Measurements from ENCODE around the gene KRT17. TPM values are rescaled to one million over a fixed set of nuclear protein-coding genes. Genes with fewer than 3 reads are reported as not detected.
A peak's percentile ranks its signal among the peaks of the same experiment; 100 is the strongest.
"Not testable (repeated sequence)": the region's sequence is repeated elsewhere in the genome, so short reads cannot be mapped to it uniquely, and the experiment has no call there.

The KRT17 gene
- total RNA-seq, 3 donors from 2014 or later = 1.9 to 1,676 (median 1,373) TPM

DNA sequence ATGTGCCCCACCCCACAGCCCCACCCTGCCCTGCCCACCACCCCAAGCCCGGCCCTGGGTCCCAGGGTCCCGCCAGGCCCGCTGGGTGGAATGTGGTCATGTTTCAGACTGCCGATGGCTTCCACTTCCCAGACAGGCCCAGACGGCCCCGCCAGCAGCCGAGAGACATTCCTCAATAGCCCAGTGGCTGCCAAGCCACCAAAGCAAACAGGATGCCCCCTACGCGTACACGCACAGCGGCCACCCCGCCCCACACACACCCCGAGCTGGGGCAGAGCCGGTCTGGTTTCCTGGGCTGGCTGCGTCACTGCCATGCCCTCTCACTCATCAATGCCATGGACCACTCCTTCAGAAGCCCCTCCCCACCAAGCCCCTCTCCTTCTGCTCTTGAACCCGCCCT is 1.2 kb upstream of the KRT17 start:
- Histone ChIP-seq H3K27ac (peak overlapping the region; percentile 87 to 90), H3K27me3 (no peaks in the 10 kb centered on the region), H3K36me3 (no peaks in the 10 kb centered on the region), H3K4me1 (no peaks in the 10 kb centered on the region), H3K9me3 (no peaks in the 10 kb centered on the region), H3K4me3 (peak overlapping the region in 1 of 3 donors; percentile 39)
- no peak for TF ChIP-seq POLR2A (IDR thresholded peaks at IDR 0.05)
- TF ChIP-seq, protein P1, sequence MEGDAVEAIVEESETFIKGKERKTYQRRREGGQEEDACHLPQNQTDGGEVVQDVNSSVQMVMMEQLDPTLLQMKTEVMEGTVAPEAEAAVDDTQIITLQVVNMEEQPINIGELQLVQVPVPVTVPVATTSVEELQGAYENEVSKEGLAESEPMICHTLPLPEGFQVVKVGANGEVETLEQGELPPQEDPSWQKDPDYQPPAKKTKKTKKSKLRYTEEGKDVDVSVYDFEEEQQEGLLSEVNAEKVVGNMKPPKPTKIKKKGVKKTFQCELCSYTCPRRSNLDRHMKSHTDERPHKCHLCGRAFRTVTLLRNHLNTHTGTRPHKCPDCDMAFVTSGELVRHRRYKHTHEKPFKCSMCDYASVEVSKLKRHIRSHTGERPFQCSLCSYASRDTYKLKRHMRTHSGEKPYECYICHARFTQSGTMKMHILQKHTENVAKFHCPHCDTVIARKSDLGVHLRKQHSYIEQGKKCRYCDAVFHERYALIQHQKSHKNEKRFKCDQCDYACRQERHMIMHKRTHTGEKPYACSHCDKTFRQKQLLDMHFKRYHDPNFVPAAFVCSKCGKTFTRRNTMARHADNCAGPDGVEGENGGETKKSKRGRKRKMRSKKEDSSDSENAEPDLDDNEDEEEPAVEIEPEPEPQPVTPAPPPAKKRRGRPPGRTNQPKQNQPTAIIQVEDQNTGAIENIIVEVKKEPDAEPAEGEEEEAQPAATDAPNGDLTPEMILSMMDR (IDR thresholded peaks at IDR 0.05) = no peak
- intact Hi-C loops (cut with DNase I; ENCODE audit: low total_unique reads) = no loop called here
- DNase-seq (ENCODE audit: low spot score in 2 of 2) = peak; percentile 63 to 94

DNA sequence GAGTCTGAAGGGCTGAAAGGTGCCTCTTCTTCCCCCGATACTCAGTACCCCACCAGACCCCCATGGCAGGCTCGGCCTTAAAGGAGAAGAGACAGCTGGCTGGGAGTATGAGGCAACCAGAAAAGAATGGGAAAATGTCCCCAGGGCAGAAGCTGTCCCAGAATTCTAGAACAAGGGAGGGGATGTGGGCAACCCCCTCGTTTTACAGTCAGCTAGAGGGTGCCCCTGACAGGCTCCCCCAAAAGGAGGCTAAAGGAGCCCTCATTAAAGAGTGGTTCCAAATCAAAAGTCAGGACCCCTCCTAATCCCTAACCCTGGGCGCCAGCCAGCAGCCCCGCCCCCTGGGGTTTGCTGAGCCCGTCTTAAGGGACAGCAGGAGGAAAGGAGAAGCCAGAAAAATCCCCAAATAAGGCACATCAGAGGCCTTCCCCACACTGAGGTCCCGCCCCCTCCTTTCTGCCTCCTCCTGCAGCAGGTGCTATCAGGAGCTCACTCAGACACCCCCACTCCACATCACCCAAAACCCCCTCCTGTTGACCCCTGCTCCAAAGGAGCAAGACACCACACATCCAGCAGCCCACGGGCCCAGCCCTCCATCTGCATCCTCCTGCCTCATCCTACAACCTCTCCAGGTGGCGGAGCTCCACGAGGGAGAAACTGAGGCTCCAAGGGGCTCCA is 1.1 kb downstream of the KRT17 start:
- Histone ChIP-seq H3K4me3 (peak overlapping the region in 2 of 3 donors; percentile 55 to 63), H3K27ac (peak overlapping the region; percentile 84 to 90)
- peak; percentile 41 to 49 for DNase-seq (ENCODE audit: low spot score in 2 of 2)
- H3K27me3 ChIP-seq; H3K9me3 ChIP-seq; H3K4me1 ChIP-seq; H3K36me3 ChIP-seq; intact Hi-C loops (cut with DNase I; ENCODE audit: low total_unique reads): not testable (repeated sequence)

DNA sequence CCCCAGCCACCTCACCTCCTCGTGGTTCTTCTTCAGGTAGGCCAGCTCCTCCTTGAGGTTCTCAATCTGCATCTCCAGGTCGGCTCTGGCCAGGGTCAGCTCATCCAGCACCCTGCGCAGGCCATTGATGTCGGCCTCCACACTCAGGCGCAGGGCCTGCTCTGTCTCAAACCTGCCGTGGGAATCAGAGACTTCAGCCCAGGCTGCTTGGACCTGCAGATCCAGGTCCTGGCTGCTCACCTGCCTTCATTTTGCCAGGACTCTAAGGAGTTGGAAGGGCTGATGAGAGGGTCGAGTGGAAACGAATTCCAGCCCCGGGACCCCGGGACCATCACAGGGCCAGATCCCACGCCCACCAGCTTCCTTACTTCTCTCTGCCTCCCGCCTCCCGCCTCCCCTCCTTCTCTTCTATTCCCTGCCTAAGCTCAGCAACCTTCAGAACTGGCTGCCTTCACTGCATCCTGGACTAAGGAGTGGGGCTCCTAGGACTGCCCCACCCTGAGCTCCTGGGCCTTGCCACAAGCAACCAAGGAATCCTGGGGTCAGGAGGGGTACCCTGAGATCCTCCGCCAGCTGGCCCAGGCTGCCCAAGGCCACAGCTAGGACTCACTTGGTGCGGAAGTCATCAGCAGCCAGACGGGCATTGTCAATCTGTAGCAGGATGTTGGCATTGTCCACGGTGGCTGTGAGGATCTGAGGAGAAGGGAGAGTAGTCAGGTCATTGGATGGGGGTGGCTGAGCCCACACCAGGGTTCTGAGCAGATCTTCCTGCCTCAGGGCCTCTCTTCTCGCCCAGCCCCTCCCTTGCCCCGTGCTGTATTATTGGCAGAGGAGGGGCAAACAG is 1.8 kb downstream of the KRT17 start:
- H3K4me1 ChIP-seq; H3K27me3 ChIP-seq; H3K9me3 ChIP-seq; intact Hi-C loops (cut with DNase I; ENCODE audit: low total_unique reads); H3K36me3 ChIP-seq: not testable (repeated sequence)
- peak; percentile 24 to 46 for DNase-seq (ENCODE audit: low spot score in 2 of 2)
- Histone ChIP-seq H3K27ac (peak overlapping the region; percentile 84 to 90), H3K4me3 (peak overlapping the region in 2 of 3 donors; percentile 55 to 63)

DNA sequence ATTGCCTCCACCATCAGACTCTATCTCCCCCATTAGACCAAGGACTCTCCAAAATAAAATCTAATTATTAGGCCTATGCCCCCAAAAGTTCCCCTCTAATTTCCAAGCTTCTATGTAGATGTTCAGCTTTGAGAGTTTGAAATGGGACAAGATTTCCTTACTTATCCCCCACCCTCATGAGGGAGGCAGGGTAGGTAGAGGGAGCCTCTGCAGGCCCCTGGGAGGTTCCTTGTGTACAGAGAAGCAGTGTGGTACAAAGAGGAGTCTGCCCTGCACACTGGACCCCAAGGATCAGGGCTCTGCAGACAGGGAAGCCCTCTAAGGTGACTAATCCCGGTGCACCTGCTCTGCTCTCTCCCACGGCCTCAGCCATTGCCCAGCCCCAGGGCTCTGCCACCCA is 2.5 kb downstream of the KRT17 start:
- TF ChIP-seq POLR2AphosphoS5 (IDR thresholded peaks at IDR 0.05) = no peak
- TF ChIP-seq POLR2A (IDR thresholded peaks at IDR 0.05) = no peak
- TF ChIP-seq, protein P1 (IDR thresholded peaks at IDR 0.05) = no peak
- intact Hi-C loops (cut with DNase I; ENCODE audit: low total_unique reads) = no loop called here
- Histone ChIP-seq H3K27me3 (no peaks in the 10 kb centered on the region), H3K4me3 (peak overlapping the region in 2 of 3 donors; percentile 55 to 63), H3K4me1 (no peaks in the 10 kb centered on the region), H3K9me3 (no peaks in the 10 kb centered on the region), H3K36me3 (no peaks in the 10 kb centered on the region), H3K27ac (peak overlapping the region; percentile 84 to 90)
- peak in 1 of 2 donors; percentile 12 for DNase-seq (ENCODE audit: low spot score in 2 of 2)

DNA sequence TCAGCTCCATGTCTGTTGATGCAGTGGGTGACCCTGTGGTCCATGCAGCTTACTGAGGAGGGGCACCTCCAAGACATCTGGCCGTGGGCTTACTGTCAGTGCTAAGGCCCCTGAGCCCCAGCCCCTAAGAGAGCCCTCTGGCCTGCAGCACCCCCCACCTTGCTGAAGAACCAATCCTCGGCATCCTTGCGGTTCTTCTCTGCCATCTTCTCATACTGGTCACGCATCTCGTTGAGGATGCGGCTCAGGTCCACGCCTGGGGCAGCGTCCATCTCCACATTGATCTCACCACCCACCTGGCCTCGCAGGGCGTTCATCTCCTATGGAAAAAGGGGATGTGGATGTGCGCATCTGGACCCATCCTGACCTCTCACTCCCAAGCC is 2.9 kb downstream of the KRT17 start:
- H3K4me1 ChIP-seq; H3K27me3 ChIP-seq; H3K9me3 ChIP-seq; H3K36me3 ChIP-seq; intact Hi-C loops (cut with DNase I; ENCODE audit: low total_unique reads): not testable (repeated sequence)
- Histone ChIP-seq H3K4me3 (peak overlapping the region in 2 of 3 donors; percentile 55 to 63), H3K27ac (peak overlapping the region; percentile 77 to 90)
- peak; percentile 17 to 24 for DNase-seq (ENCODE audit: low spot score in 2 of 2)

DNA sequence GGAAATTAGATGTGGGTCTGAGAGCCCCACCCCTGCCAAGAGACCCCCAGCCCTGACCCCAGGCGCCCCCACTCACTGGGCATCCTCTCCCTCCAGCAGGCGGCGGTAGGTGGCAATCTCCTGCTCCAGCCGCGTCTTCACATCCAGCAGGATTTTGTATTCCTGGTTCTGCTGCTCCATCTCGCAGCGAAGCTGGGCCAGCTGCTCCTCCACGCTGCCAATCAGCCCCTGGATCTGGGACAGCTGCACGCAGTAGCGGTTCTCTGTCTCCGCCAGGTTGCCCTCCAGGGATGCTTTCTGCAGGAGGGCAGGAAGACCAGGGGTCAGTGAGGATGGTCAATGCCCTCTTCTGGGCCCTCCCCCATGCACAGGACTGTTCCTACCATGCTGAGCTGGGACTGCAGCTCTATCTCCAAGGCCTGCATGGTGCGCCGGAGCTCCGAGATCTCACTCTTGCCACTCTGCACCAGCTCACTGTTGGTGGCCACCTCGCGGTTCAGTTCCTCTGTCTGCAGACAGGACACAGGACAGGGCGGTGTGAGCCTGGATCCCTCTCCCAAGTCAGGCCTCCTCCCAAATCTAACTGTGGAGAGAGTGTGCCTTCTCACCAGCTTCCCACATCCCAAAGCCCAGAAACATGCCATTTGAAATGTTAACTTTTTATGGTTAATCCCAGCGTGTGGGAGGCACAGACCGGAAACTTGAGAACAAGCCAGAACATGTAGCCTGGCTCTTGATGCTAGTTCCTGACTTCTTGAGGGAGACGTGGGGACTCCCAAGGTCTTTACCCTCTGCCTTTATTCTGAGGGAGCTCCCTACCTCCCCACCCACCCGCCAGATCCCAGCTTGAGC is 3.6 kb downstream of the KRT17 start:
- no peaks in the 10 kb centered on the region for H3K27me3 ChIP-seq
- TF ChIP-seq, protein P1 (IDR thresholded peaks at IDR 0.05) = no peak
- no peak for TF ChIP-seq POLR2A (IDR thresholded peaks at IDR 0.05)
- TF ChIP-seq POLR2AphosphoS5 (IDR thresholded peaks at IDR 0.05) = no peak
- H3K4me1 ChIP-seq = no peaks in the 10 kb centered on the region
- intact Hi-C loops (cut with DNase I; ENCODE audit: low total_unique reads) = no loop called here
- no peaks in the 10 kb centered on the region for H3K9me3 ChIP-seq
- peak; percentile 22 to 44 for DNase-seq (ENCODE audit: low spot score in 2 of 2)
- H3K4me3 ChIP-seq = peak overlapping the region in 2 of 3 donors; percentile 55 to 63
- H3K36me3 ChIP-seq = no peaks in the 10 kb centered on the region
- peak overlapping the region; percentile 77 to 90 for H3K27ac ChIP-seq

DNA sequence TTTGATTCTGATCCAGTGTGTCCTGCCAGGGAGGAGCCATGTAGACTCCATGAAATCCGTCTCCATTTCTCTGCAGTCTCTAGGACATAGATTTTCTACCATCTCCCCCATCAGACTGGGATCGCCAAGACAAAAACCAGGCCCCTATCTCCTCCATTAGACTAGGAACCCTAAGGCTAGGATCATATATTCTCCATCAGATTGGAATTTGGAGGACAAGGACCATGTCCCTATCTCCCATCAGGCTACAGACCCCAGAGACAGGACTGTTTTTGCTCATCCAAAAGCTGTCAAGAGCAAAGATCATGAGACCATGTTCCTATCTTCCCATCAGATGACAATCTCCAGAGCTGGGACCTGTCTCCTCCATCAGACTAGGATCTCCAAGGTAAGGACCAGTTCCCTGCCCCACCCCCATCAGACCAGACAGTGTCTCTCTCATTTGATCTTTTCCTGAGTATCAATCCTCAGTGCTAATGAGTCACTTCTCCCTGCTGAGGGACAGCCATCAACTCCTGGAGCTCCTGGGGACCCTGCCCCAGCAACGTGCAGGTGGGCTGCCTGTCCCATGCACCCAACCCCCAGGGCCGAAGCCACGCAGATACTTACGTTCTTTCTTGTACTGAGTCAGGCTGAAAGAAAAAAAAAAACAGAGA is 4.3 kb downstream of the KRT17 start:
- intact Hi-C loops (cut with DNase I; ENCODE audit: low total_unique reads); H3K9me3 ChIP-seq; H3K27me3 ChIP-seq; H3K36me3 ChIP-seq; H3K4me1 ChIP-seq: not testable (repeated sequence)
- Histone ChIP-seq H3K27ac (peak overlapping the region; percentile 77 to 90), H3K4me3 (peak overlapping the region in 2 of 3 donors; percentile 55 to 63)
- peak; percentile 36 for DNase-seq (ENCODE audit: low spot score in 2 of 2)
